ES-I3 (cell line): ENCODE data around the gene CCDC188.

ENCODE experiments used
- H3K36me3 ChIP-seq: 2 replicates; pipeline ENCODE4 v1.6.1; 2013; ENCODE audit warnings: mild to moderate bottlenecking, low read length, control low read depth, moderate library complexity; ENCODE audit not compliant: insufficient read depth
- H3K4me1 ChIP-seq: 2 replicates; pipeline ENCODE4 v1.6.1; 2013; ENCODE audit warnings: mild to moderate bottlenecking, control low read depth, low read length; ENCODE audit not compliant: insufficient read depth
- H3K9ac ChIP-seq: 2 replicates; pipeline ENCODE4 v1.6.1; 2013; ENCODE audit warnings: low read depth, mild to moderate bottlenecking, low read length, moderate library complexity
- H3K9me3 ChIP-seq: 2 replicates; pipeline ENCODE4 v1.6.1; 2013; ENCODE audit warnings: mild to moderate bottlenecking, low read length, moderate library complexity; ENCODE audit not compliant: control insufficient read depth, insufficient read depth

CCDC188 gene

GRCh38 chr22:20153945-20154344 lies 3.1 kb upstream of the CCDC188 start:
- Histone ChIP-seq H3K9me3 (no peaks in the 10 kb centered on the region), H3K4me1 (no peaks in the 10 kb centered on the region), H3K9ac (no peak overlapping the region), H3K36me3 (no peaks in the 10 kb centered on the region)

GRCh38 chr22:20152464-20152890 lies 1.6 kb upstream of the CCDC188 start:
- no peaks in the 10 kb centered on the region for H3K4me1 ChIP-seq
- no peak overlapping the region for H3K9ac ChIP-seq
- H3K9me3 ChIP-seq: no peaks in the 10 kb centered on the region
- no peaks in the 10 kb centered on the region for H3K36me3 ChIP-seq

GRCh38 chr22:20151276-20151588 lies 377 bp upstream of the CCDC188 start:
- Histone ChIP-seq H3K9me3 (no peaks in the 10 kb centered on the region), H3K36me3 (no peaks in the 10 kb centered on the region), H3K9ac (no peak overlapping the region), H3K4me1 (no peaks in the 10 kb centered on the region)

- Histone ChIP-seq H3K9ac (no peak overlapping the region), H3K36me3 (no peaks in the 10 kb centered on the region), H3K4me1 (no peaks in the 10 kb centered on the region), H3K9me3 (no peaks in the 10 kb centered on the region)
Observed at GRCh38 chr22:20149257-20150250, 1.3 kb downstream of the CCDC188 start.

GRCh38 chr22:20148414-20148813 lies 2.4 kb downstream of the CCDC188 start:
- Histone ChIP-seq H3K9me3 (no peaks in the 10 kb centered on the region), H3K36me3 (no peaks in the 10 kb centered on the region), H3K9ac (no peak overlapping the region), H3K4me1 (no peaks in the 10 kb centered on the region)

- no peak overlapping the region for H3K9ac ChIP-seq
- H3K36me3 ChIP-seq: no peaks in the 10 kb centered on the region
- H3K4me1 ChIP-seq: no peaks in the 10 kb centered on the region
- no peaks in the 10 kb centered on the region for H3K9me3 ChIP-seq
Observed at GRCh38 chr22:20147237-20147988, 3.4 kb downstream of the CCDC188 start.

GRCh38 chr22:20146777-20147176 lies 4.1 kb downstream of the CCDC188 start:
- no peaks in the 10 kb centered on the region for H3K4me1 ChIP-seq
- no peaks in the 10 kb centered on the region for H3K9me3 ChIP-seq
- no peaks in the 10 kb centered on the region for H3K36me3 ChIP-seq
- no peak overlapping the region for H3K9ac ChIP-seq

- Histone ChIP-seq H3K4me1 (no peaks in the 10 kb centered on the region), H3K9ac (no peak overlapping the region), H3K36me3 (no peaks in the 10 kb centered on the region), H3K9me3 (no peaks in the 10 kb centered on the region)
Observed at GRCh38 chr22:20145832-20146223, 5.0 kb downstream of the CCDC188 start.

GRCh38 chr22:20145206-20145831 lies 5.5 kb downstream of the CCDC188 start:
- no peaks in the 10 kb centered on the region for H3K9me3 ChIP-seq
- H3K4me1 ChIP-seq: no peaks in the 10 kb centered on the region
- H3K36me3 ChIP-seq: no peaks in the 10 kb centered on the region
- H3K9ac ChIP-seq: no peak overlapping the region

- Histone ChIP-seq H3K9ac (no peak overlapping the region), H3K9me3 (no peaks in the 10 kb centered on the region), H3K36me3 (no peaks in the 10 kb centered on the region), H3K4me1 (no peaks in the 10 kb centered on the region)
Observed at GRCh38 chr22:20143883-20144665, 6.8 kb downstream of the CCDC188 start.

- Histone ChIP-seq H3K9ac (no peak overlapping the region), H3K9me3 (no peaks in the 10 kb centered on the region), H3K36me3 (no peaks in the 10 kb centered on the region), H3K4me1 (no peaks in the 10 kb centered on the region)
Observed at GRCh38 chr22:20142711-20143621, 7.9 kb downstream of the CCDC188 start.

GRCh38 chr22:20141186-20142077 lies 9.4 kb downstream of the CCDC188 start:
- no peaks in the 10 kb centered on the region; the same call in 1 of the 2 replicates for H3K4me1 ChIP-seq
- H3K9ac ChIP-seq: no peak overlapping the region
- H3K9me3 ChIP-seq: no peaks in the 10 kb centered on the region
- no peaks in the 10 kb centered on the region for H3K36me3 ChIP-seq
